Endothelial cell of umbilical vein (primary cell): ENCODE data around the gene DNAH3. TPM values are rescaled to one million over a fixed set of nuclear protein-coding genes. Genes with fewer than 3 reads are reported as not detected.

Experiments used
- BruUV-seq: library from RNA; stranded (reverse); fragments of 400-500 nt; replicated peaks from 2 replicates; lab custom pipeline; 2021; lab: Mats Ljungman, UMichigan
- CTCF ChIA-PET: fragments of 300-600, 350-600 bp; sonication (Branson Sonifier 250); formaldehyde crosslinking; loops from one replicate; lab custom pipeline; 2021; ENCODE audit warnings: antibody characterized with exemption, inconsistent platforms; lab: Charles Lee
- POLR2A ChIA-PET: fragments of 300-600, 350-600 bp; sonication (Branson Sonifier 250); formaldehyde crosslinking; loops from one replicate; lab custom pipeline; 2021; ENCODE audit warnings: antibody characterized with exemption, inconsistent platforms; lab: Charles Lee
- DNase-seq: peaks from one replicate; pipeline ENCODE4 v3.0.0-alpha.2; 2011; ENCODE audit warnings: low read depth, low spot score
- FAIRE-seq: peaks from 2 replicates; lab custom pipeline; 2011; peaks lifted over from hg19 to GRCh38; lab: Jason Lieb, UNC
- H2AFZ ChIP-seq: 2 replicates; pipeline ENCODE4 v1.6.0; 2012; ENCODE audit warnings: low read depth, low read length, control low read depth, inconsistent platforms
- H3K27ac ChIP-seq: 2 replicates; pipeline ENCODE4 v1.5.1; 2011; ENCODE audit warnings: low read depth, mild to moderate bottlenecking, control low read depth, low read length, moderate library complexity; ENCODE audit not compliant: insufficient read depth
- H3K27me3 ChIP-seq, 2 experiments: 2 replicates each; pipeline versions ENCODE4 v1.6.0 to v1.6.1; 2011; ENCODE audit warnings: low read length in 2 of 2, mixed read lengths in 1 of 2; ENCODE audit not compliant: control insufficient read depth in 2 of 2, insufficient read depth in 2 of 2
- H3K36me3 ChIP-seq, 2 experiments: 2 replicates in 1 of 2; 3 replicates in 1 of 2; pipeline ENCODE4 v1.5.1; 2011; ENCODE audit warnings: low read length in 2 of 2, mild to moderate bottlenecking in 1 of 2, moderate library complexity in 1 of 2; ENCODE audit not compliant: control insufficient read depth in 2 of 2, insufficient read depth in 2 of 2; ENCODE audit errors: extremely low read depth in 1 of 2
- H3K4me1 ChIP-seq: 3 replicates; pipeline ENCODE4 v1.5.1; 2011; ENCODE audit warnings: mild to moderate bottlenecking, low read length; ENCODE audit not compliant: control insufficient read depth, insufficient read depth; ENCODE audit errors: extremely low read depth
- H3K4me2 ChIP-seq: 2 replicates; pipeline ENCODE4 v1.6.1; 2011; ENCODE audit warnings: low read length, control low read depth, mixed read lengths; ENCODE audit not compliant: insufficient read depth
- H3K4me3 ChIP-seq, 3 experiments: fragments of 200-600 bp in 1 of 3; sonication (generic), shearing (Covaris generic) in 1 of 3; replicated peaks in 1 of 3; 2 replicates each; pipeline ENCODE4 v1.5.1; 2011 to 2016; ENCODE audit warnings: control low read depth in 3 of 3, low read length in 3 of 3, mild to moderate bottlenecking in 2 of 3, inconsistent platforms in 1 of 3, low read depth in 1 of 3, moderate library complexity in 1 of 3; ENCODE audit not compliant: insufficient read depth in 1 of 3
- H3K79me2 ChIP-seq: 2 replicates; pipeline ENCODE4 v1.6.0; 2012; ENCODE audit warnings: low read length, inconsistent platforms; ENCODE audit not compliant: control insufficient read depth, insufficient read depth
- H3K9ac ChIP-seq: replicated peaks from 2 replicates; pipeline ENCODE3; 2011; ENCODE audit warnings: low read length, control low read depth; ENCODE audit not compliant: insufficient read depth; ENCODE audit errors: extremely low read depth
- H3K9me1 ChIP-seq: replicated peaks from 3 replicates; pipeline ENCODE4 v1.6.0; 2011; ENCODE audit warnings: mild to moderate bottlenecking, low read length; ENCODE audit not compliant: control insufficient read depth, insufficient read depth; ENCODE audit errors: extremely low read depth
- H3K9me3 ChIP-seq: replicated peaks from 2 replicates; pipeline ENCODE4 v1.5.1; 2012; ENCODE audit warnings: low read length, inconsistent platforms; ENCODE audit not compliant: control insufficient read depth, insufficient read depth
- H4K20me1 ChIP-seq: replicated peaks from 2 replicates; pipeline ENCODE3; 2011; ENCODE audit warnings: mild to moderate bottlenecking, low read length; ENCODE audit not compliant: control insufficient read depth, insufficient read depth; ENCODE audit errors: extremely low read depth
- CTCF ChIP-seq, 2 donors: IDR thresholded peaks; 1 replicate in 1 of 2; 2 replicates in 1 of 2; pipeline ENCODE4 v1.5.1; 2011; ENCODE audit warnings: low read length in 2 of 2, mild to moderate bottlenecking in 2 of 2, moderate library complexity in 2 of 2, control low read depth in 1 of 2, inconsistent platforms in 1 of 2, low read depth in 1 of 2; ENCODE audit not compliant: insufficient read depth in 1 of 2; ENCODE audit errors: extremely low read depth in 1 of 2
- EZH2 ChIP-seq: IDR thresholded peaks from 2 replicates; pipeline ENCODE4 v1.6.1; 2012; ENCODE audit warnings: borderline replicate concordance, low read depth, mild to moderate bottlenecking, moderate library complexity, low read length, inconsistent platforms; ENCODE audit not compliant: severe bottlenecking
- FOS ChIP-seq: IDR thresholded peaks from 2 replicates; pipeline ENCODE4 v1.6.1; 2011; ENCODE audit warnings: mild to moderate bottlenecking, low read length, moderate library complexity, borderline replicate concordance; ENCODE audit not compliant: insufficient read depth
- GATA2 ChIP-seq: IDR thresholded peaks from 2 replicates; pipeline ENCODE4 v1.7.0; 2011; ENCODE audit warnings: low read depth, mild to moderate bottlenecking, moderate library complexity, mixed read lengths, low read length; ENCODE audit not compliant: insufficient read length, insufficient read depth
- JUN ChIP-seq: IDR thresholded peaks from 2 replicates; pipeline ENCODE4 v1.6.1; 2011; ENCODE audit warnings: borderline replicate concordance, low read depth; ENCODE audit not compliant: insufficient read length, insufficient read depth
- MAX ChIP-seq: IDR thresholded peaks from 2 replicates; pipeline ENCODE4 v1.6.1; 2011; ENCODE audit not compliant: insufficient read depth, insufficient read length
- MYC ChIP-seq: IDR thresholded peaks from one replicate; pipeline ENCODE4 v1.6.1; 2011; ENCODE audit warnings: mild to moderate bottlenecking, low read depth, low read length
- POLR2A ChIP-seq: IDR thresholded peaks from 2 replicates; pipeline ENCODE4 v1.6.1; 2012; ENCODE audit warnings: low read depth, mild to moderate bottlenecking, control low read depth, low read length
- POLR2AphosphoS5 ChIP-seq: IDR thresholded peaks from 2 replicates; pipeline ENCODE4 v1.6.1; 2012; ENCODE audit warnings: low read depth, mild to moderate bottlenecking, control low read depth, low read length, moderate library complexity; ENCODE audit not compliant: insufficient read depth
- dilution Hi-C: fragments of 300-500 bp; cut with MboI; formaldehyde crosslinking; loops from one replicate; pipeline ENCODE4 v1.15.0; 2019; ENCODE audit warnings: low sequenced_read_pairs; ENCODE audit not compliant: extremely low pct_ligation_motif_present
- intact Hi-C: fragments of 100-400 bp; cut with micrococcal nuclease; formaldehyde crosslinking; loops from one replicate; pipeline ENCODE4 v1.10.0; 2022
- polyA plus RNA-seq, 4 experiments: library from polyadenylated mRNA; depleted of rRNA in 3 of 4; stranded (reverse) in 3 of 4; unstranded in 1 of 4; fragments of >200 nt; gene quantifications; 2 replicates each; pipeline versions ENCODE4 v1.2.1 to v1.2.3, GENCODE V29; 2011 to 2012; ENCODE audit warnings: missing spikeins in 1 of 4
- total RNA-seq: library from RNA; stranded (reverse); gene quantifications from 2 replicates; pipeline ENCODE4 v1.2.3, GENCODE V29; 2021

The DNAH3 gene
- total and polyA plus RNA-seq, 2 donors (not counting 3 experiments of a cell fraction or from before 2014, with no cell fraction given), result not detected

DNA sequence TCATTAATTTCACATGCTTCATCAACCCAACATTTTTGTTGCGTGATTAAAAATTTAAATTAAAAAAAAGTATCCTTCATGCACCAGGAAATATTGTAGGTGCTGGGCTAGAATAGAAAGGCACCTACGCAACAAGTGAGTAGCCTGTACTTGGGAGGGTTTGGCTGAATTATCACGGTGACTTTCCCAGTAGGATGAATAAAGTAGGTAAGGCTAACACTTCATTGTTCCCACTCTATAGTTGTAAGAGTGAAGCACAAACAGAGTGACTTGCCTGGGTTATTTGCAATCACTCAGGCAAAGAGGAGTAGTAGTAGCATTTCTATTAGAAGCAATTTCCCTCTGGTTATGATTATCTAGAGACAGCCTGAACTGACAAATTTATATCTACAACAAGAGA lies 62.5 kb downstream of the DNAH3 start:
- Histone ChIP-seq H4K20me1 (no peaks in the 10 kb centered on the region), H3K4me1 (no peaks in the 10 kb centered on the region), H3K4me3 (no peak overlapping the region), H3K27ac (no peak overlapping the region), H3K9ac (no peak overlapping the region), H2AFZ (no peak overlapping the region), H3K9me3 (no peaks in the 10 kb centered on the region), H3K4me2 (no peak overlapping the region), H3K27me3 (peaks cover 2 to 8% of the 10 kb centered on the region in 2 experiments), H3K9me1 (no peaks in the 10 kb centered on the region), H3K79me2 (no peaks in the 10 kb centered on the region), H3K36me3 (no peaks in the 10 kb centered on the region)
- TF ChIP-seq FOS, result no peak
- no peak for TF ChIP-seq EZH2
- TF ChIP-seq POLR2AphosphoS5, result no peak
- no peak for TF ChIP-seq POLR2A
- intact Hi-C loops (no loop called here), dilution Hi-C loops (no loop called here)
- ChIA-PET CTCF (no interaction called here), POLR2A (no interaction called here)
- no peak for DNase-seq
- no TSS peak for BruUV-seq
- no peak for FAIRE-seq

DNA sequence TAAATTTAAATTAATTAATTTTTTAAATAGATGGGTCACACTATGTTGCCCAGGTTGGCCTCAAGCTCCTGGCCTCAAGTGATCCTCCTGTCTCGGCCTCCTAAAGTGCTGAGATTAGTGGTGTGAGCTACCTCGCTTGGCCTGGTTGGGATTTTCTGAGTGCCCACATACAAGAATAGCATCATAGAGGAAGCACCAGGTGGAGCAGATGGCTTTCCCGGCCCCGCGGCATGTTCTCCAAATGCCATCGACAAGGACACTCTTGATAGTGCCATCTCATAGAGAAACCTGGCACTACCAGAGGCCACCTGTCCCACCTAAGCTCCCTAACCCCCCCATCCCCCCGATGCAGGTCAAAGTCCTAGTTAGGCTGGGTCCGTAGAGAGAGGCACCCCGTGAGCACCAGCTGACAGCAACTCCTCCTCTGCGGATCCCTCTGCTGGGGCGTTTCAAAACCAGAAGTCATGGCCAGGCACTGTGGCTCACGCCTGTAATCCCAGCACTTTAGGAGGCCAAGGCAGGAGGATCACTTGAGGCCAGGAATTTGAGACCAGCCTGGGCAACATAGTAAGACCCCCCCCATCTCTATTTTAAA lies 65.9 kb downstream of the DNAH3 start:
- H2AFZ ChIP-seq, result no peak overlapping the region
- POLR2A ChIA-PET, result no interaction called here
- no peaks in the 10 kb centered on the region for H3K9me3 ChIP-seq
- dilution Hi-C loops, result no loop called here
- BruUV-seq, result no TSS peak
- peaks cover 2 to 4% of the 10 kb centered on the region in 2 experiments for H3K27me3 ChIP-seq
- no peak overlapping the region for H3K4me3 ChIP-seq
- H3K9ac ChIP-seq, result no peak overlapping the region
- no peak for FAIRE-seq
- CTCF ChIA-PET, result interaction anchor here (0.8 to 4.8 kb wide), 13 partner anchors 17 to 310 kb away, joined by 3 to 73 read pairs (median 4); partner anchors contain the start of genes ERI2 and REXO5
- no peaks in the 10 kb centered on the region for H3K9me1 ChIP-seq
- H4K20me1 ChIP-seq, result no peaks in the 10 kb centered on the region
- intact Hi-C loops, result loop anchor here (1.0 to 5.0 kb wide), 2 partner anchors 217 to 278 kb away; partner anchors contain the start of genes ERI2 and REXO5
- TF ChIP-seq POLR2AphosphoS5 (no peak), CTCF (IDR thresholded peaks at IDR 0.05; ENCODE audit: extremely low read depth in 1 of 2, insufficient read depth in 1 of 2, low read depth in 1 of 2, low read length in 2 of 2) (no peak), MYC (no peak), FOS (no peak), MAX (no peak), GATA2 (no peak), JUN (no peak), EZH2 (no peak), POLR2A (no peak)
- no peaks in the 10 kb centered on the region for H3K79me2 ChIP-seq
- no peak overlapping the region for H3K27ac ChIP-seq
- no peaks in the 10 kb centered on the region for H3K4me1 ChIP-seq
- no peak overlapping the region for H3K4me2 ChIP-seq
- no peak for DNase-seq
- no peaks in the 10 kb centered on the region for H3K36me3 ChIP-seq
